Endothelial cell (in vitro differentiated cells): ENCODE results near the gene SUFU. TPM values are rescaled to one million over a fixed set of nuclear protein-coding genes. Genes with fewer than 3 reads are reported as not detected.

Source experiments
- DNase-seq: peaks from one replicate; pipeline ENCODE4 v3.0.0; 2021; ENCODE audit warnings: low spot score
- H3K27ac Mint-ChIP-seq: one replicate; pipeline ENCODE4 v1.8.0; 2021; ENCODE audit warnings: mixed read lengths, inconsistent platforms; ENCODE audit not compliant: unreplicated experiment
- H3K27me3 Mint-ChIP-seq: one replicate; pipeline ENCODE4 v1.8.0; 2021; ENCODE audit warnings: mild to moderate bottlenecking, moderate library complexity, mixed read lengths, inconsistent platforms; ENCODE audit not compliant: unreplicated experiment
- H3K36me3 Mint-ChIP-seq: one replicate; pipeline ENCODE4 v1.8.0; 2021; ENCODE audit warnings: mild to moderate bottlenecking, low read depth, mixed read lengths, inconsistent platforms; ENCODE audit not compliant: unreplicated experiment
- H3K4me1 Mint-ChIP-seq: one replicate; pipeline ENCODE4 v1.8.0; 2021; ENCODE audit warnings: mild to moderate bottlenecking, mixed read lengths, inconsistent platforms; ENCODE audit not compliant: unreplicated experiment
- H3K4me3 Mint-ChIP-seq: one replicate; pipeline ENCODE4 v1.8.0; 2021; ENCODE audit warnings: mild to moderate bottlenecking, mixed read lengths, inconsistent platforms; ENCODE audit not compliant: unreplicated experiment
- H3K9me3 Mint-ChIP-seq: one replicate; pipeline ENCODE4 v1.8.0; 2021; ENCODE audit warnings: mixed read lengths, inconsistent platforms; ENCODE audit not compliant: unreplicated experiment
- total RNA-seq: library from RNA; stranded (reverse); fragmentation: NEBNext Ultra II Directional; extraction: Animal tissue kit (Norgen Biotek cat#: 25700); gene quantifications from one replicate; pipeline ENCODE4 v1.2.1, GENCODE V29; 2021; ENCODE audit not compliant: unreplicated experiment
- TF ChIP-seq, protein P1 (sequence below): fragments of 200-600 bp; sonication (generic); IDR thresholded peaks from one replicate; pipeline ENCODE4 v1.5.0; 2021; ENCODE audit warnings: antibody characterized with exemption; ENCODE audit not compliant: unreplicated experiment

The SUFU gene
- total RNA-seq, 1 donor from 2014 or later = 44.4 TPM

DNA sequence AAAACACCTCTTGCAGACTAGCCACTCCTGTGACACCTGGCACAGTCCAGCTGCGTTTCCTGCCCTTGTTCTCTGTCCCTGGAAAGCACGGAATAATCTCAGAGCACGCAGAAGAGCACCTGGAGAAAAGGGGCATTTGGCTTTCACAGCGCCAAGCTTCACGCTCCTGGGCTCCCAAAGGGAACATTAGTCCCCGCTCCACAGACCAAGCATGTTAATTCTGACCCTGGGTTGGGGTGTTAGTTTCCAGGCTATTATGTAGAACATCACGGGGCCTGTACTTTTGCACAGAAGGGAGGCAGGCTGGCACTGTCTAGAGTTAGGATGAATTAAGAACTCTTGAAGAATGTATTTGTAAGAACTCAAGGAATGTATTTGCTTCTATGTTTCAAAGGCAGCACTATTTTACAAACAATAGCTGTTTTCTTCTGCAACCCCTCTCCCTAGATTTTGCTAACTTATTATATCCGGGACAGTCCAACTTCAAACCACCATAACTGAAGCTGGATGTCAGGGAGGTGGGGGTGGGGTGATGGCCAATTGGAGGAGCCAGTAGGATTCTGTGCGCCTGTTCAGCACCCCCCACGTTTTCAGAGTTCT is 78.3 kb downstream of the SUFU start:
- H3K27me3 Mint-ChIP-seq = peaks cover 7% of the 10 kb centered on the region
- H3K9me3 Mint-ChIP-seq = no peaks in the 10 kb centered on the region
- TF ChIP-seq, protein P1, sequence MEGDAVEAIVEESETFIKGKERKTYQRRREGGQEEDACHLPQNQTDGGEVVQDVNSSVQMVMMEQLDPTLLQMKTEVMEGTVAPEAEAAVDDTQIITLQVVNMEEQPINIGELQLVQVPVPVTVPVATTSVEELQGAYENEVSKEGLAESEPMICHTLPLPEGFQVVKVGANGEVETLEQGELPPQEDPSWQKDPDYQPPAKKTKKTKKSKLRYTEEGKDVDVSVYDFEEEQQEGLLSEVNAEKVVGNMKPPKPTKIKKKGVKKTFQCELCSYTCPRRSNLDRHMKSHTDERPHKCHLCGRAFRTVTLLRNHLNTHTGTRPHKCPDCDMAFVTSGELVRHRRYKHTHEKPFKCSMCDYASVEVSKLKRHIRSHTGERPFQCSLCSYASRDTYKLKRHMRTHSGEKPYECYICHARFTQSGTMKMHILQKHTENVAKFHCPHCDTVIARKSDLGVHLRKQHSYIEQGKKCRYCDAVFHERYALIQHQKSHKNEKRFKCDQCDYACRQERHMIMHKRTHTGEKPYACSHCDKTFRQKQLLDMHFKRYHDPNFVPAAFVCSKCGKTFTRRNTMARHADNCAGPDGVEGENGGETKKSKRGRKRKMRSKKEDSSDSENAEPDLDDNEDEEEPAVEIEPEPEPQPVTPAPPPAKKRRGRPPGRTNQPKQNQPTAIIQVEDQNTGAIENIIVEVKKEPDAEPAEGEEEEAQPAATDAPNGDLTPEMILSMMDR = no peak
- no peak for DNase-seq
- H3K4me1 Mint-ChIP-seq = peaks cover 56% of the 10 kb centered on the region
- no peak overlapping the region for H3K27ac Mint-ChIP-seq
- peak overlapping the region; percentile 21 for H3K4me3 Mint-ChIP-seq
- peaks cover 3% of the 10 kb centered on the region for H3K36me3 Mint-ChIP-seq

DNA sequence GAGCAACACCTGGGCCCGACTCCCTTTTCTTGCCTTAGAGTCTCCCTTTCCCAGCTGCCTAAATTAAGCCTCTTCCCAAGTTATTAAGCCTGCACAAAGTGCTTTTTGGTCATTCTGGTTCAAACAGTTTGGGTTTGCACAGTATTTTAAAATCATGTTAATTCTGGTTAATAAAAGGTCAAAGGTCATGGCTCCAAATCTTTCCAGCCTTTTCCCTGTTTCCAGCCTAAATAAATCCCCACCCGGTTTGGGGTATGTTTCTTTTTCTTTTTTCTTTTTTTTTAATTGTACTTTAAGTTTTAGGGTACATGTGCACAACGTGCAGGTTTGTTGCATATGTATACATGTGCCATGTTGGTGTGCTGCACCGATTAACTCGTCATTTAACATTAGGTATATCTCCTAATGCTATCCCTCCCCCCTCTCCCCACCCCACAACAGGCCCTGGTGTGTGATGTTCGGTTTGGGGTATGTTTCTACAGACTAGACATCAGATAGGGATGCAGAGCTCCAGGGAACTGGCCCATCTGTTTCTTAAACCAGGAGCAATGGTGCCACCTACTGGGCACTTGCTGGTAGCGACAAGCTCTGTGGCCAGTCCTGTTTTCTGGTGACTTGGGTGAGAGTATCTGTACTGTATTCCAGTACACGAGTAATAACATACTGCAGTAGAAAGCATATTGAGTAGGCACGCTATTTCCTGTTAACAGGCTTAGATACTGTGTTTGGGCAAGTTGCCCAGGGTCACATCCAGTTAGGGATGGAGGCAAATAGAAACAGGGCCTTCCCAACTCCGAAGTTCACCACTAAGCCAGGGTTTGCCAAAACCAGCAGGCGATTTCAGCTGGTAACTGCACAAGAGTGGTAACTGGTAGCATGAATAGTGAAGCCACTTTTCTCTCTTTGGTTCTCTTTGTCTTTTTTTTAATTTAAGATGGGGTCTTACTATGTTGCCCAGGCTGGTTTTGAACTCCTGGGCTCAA is 80.0 kb downstream of the SUFU start:
- no peaks in the 10 kb centered on the region for H3K9me3 Mint-ChIP-seq
- peaks cover under 1% of the 10 kb centered on the region for H3K36me3 Mint-ChIP-seq
- peak overlapping the region; percentile 42 for H3K4me3 Mint-ChIP-seq
- peak overlapping the region; percentile 30 for H3K27ac Mint-ChIP-seq
- peaks cover 4% of the 10 kb centered on the region for H3K27me3 Mint-ChIP-seq
- peaks cover 52% of the 10 kb centered on the region for H3K4me1 Mint-ChIP-seq
- TF ChIP-seq, protein P1 = peak; percentile 84
- DNase-seq = peak; percentile 84

DNA sequence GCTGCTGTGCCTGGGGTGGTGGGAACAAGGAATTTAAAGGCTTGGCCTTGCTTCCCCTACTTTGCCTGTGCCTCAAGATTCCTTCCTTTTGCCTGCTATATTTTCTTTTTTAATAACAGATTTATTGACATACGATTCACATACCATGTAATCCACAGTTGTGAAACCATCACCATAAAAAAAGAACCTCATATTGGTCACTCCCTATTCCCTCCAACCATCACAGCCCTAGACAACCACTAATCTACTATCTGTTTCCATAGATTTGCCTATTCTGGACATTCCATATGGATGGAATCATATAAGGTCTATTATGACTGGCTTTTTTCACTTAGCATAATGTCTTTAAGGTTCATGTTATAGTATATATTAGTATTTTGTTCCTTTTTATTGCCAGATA is 81.3 kb downstream of the SUFU start:
- Mint-ChIP-seq H3K9me3 (no peaks in the 10 kb centered on the region), H3K27me3 (peaks cover 4% of the 10 kb centered on the region), H3K36me3 (no peaks in the 10 kb centered on the region), H3K4me3 (no peak overlapping the region), H3K4me1 (peaks cover 39% of the 10 kb centered on the region), H3K27ac (no peak overlapping the region)
- TF ChIP-seq, protein P1 = no peak
- no peak for DNase-seq

DNA sequence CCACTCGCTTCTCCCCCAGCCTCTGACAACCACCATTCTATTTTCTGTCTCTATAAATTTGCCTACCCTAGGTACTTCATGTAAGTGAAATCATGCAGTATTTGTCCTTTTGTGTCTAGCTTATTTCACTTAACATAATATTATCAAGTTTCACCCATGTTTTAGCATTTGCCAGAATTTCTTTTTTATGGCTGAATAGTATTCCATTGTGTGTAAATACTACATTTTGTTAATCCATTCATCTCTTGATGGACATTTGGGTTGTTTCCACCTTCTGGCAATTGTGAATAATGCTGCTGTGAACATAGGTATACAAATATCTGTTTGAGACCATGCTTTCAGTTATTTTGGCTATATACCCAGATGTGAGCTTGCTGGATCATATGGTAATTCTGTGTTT is 83.1 kb downstream of the SUFU start:
- H3K4me1 Mint-ChIP-seq = peaks cover 30% of the 10 kb centered on the region
- no peak overlapping the region for H3K27ac Mint-ChIP-seq
- DNase-seq = no peak
- TF ChIP-seq, protein P1 = no peak
- H3K36me3 Mint-ChIP-seq = no peaks in the 10 kb centered on the region
- H3K9me3 Mint-ChIP-seq = no peaks in the 10 kb centered on the region
- no peak overlapping the region for H3K4me3 Mint-ChIP-seq
- peaks cover 2% of the 10 kb centered on the region for H3K27me3 Mint-ChIP-seq

DNA sequence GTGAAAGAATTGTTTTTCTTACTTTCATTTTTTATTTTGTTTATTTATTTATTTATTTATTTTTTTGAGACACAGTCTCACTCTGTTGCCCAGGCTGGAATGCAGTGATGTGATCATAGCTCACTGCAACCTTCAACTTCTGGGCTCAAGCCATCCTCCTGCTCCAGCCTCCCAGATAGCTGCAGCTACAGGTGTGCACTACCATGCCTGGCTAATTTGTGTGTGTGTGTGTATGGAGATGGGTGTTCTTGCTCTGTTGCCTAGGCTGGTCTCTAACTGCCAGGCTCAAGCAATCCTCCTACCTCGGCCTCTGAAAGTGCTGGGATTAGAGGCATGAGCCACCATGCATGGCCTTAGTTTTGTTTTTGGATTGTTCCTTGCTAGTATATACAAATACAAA is 85.1 kb downstream of the SUFU start:
- Mint-ChIP-seq H3K4me1 (peaks cover 29% of the 10 kb centered on the region), H3K9me3 (no peaks in the 10 kb centered on the region), H3K4me3 (no peak overlapping the region), H3K27ac (no peak overlapping the region), H3K36me3 (peaks cover 4% of the 10 kb centered on the region), H3K27me3 (no peaks in the 10 kb centered on the region)
- TF ChIP-seq, protein P1 = no peak
- DNase-seq = no peak
